HCT116 (cell line): Measurements from ENCODE around the gene SMOC1. TPM values are rescaled to one million over a fixed set of nuclear protein-coding genes. Genes with fewer than 3 reads are reported as not detected.

Source experiments
- ATAC-seq: fragments of 200-7000 bp; cut with Tn5 transposase; 2 replicates; pipeline ENCODE4 v1.9.1; 2020; ENCODE audit warnings: mild to moderate bottlenecking, moderate library complexity
- BruUV-seq: library from RNA; stranded (reverse); fragments of 400-500 nt; replicated peaks from 2 replicates; lab custom pipeline; 2021; lab: Mats Ljungman, UMichigan
- CTCF ChIA-PET: fragments of 300-600 bp; sonication (Branson Sonifier 250); formaldehyde crosslinking; loops from one replicate; lab custom pipeline; 2021; ENCODE audit warnings: antibody characterized with exemption; lab: Charles Lee
- POLR2A ChIA-PET: fragments of 300-600, 350-600 bp; sonication (Branson Sonifier 250); formaldehyde crosslinking; loops from one replicate; lab custom pipeline; 2021; ENCODE audit warnings: antibody characterized with exemption; lab: Charles Lee
- RAD21 ChIA-PET, 2 experiments: fragments of 300-600 bp; sonication (Branson Sonifier 250); formaldehyde crosslinking; loops; one replicate each; lab custom pipeline; 2023; ENCODE audit warnings: low total read pairs in 2 of 2; ENCODE audit not compliant: uncharacterized antibody in 2 of 2, unreplicated experiment in 2 of 2, low non-redundant PET in 1 of 2; lab: Charles Lee
- DNase-seq: peaks from one replicate; pipeline ENCODE4 v3.0.0-alpha.2; 2010; ENCODE audit warnings: low read depth, low spot score
- H2AFZ ChIP-seq: fragments of 200-600 bp; shearing (Covaris generic), sonication (generic); 2 replicates; pipeline ENCODE4 v1.6.1; 2017; ENCODE audit warnings: low read depth, mixed run types, mixed read lengths, antibody characterized with exemption, low read length; ENCODE audit not compliant: poor library complexity, severe bottlenecking
- H3K27ac ChIP-seq: 2 replicates; pipeline ENCODE4 v1.5.1; 2012; ENCODE audit warnings: low read depth, low read length
- H3K27me3 ChIP-seq: fragments of 200-600 bp; sonication (generic); 2 replicates; pipeline ENCODE4 v1.6.1; 2016; ENCODE audit warnings: mixed run types, low read length, mixed read lengths; ENCODE audit not compliant: insufficient read depth
- H3K36me3 ChIP-seq, 2 experiments: fragments of 200-500 bp in 1 of 2; fragments of 200-600 bp in 1 of 2; sonication (Bioruptor generic) in 1 of 2; sonication (generic) in 1 of 2; 2 replicates each; pipeline versions ENCODE4 v1.5.1 to v1.6.1; 2014 to 2016; ENCODE audit warnings: low read length in 2 of 2, inconsistent platforms in 1 of 2, mixed read lengths in 1 of 2, mixed run types in 1 of 2; ENCODE audit not compliant: insufficient read depth in 2 of 2, control insufficient read depth in 1 of 2
- H3K4me1 ChIP-seq, 2 experiments: fragments of 200-600 bp in 1 of 2; sonication (generic) in 1 of 2; 2 replicates each; pipeline versions ENCODE4 v1.5.1 to v1.6.1; 2012 to 2017; ENCODE audit warnings: low read length in 2 of 2, inconsistent platforms in 1 of 2, mild to moderate bottlenecking in 1 of 2, mixed read lengths in 1 of 2, mixed run types in 1 of 2, moderate library complexity in 1 of 2; ENCODE audit not compliant: insufficient read depth in 2 of 2, control insufficient read depth in 1 of 2
- H3K4me2 ChIP-seq: fragments of 200-600 bp; sonication (generic); 2 replicates; pipeline ENCODE4 v1.6.1; 2017; ENCODE audit warnings: mixed run types, low read length, mixed read lengths
- H3K4me3 ChIP-seq, 2 experiments: fragments of 200-600 bp in 1 of 2; sonication (generic) in 1 of 2; replicated peaks in 1 of 2; 2 replicates each; pipeline ENCODE4 v1.5.1; 2011 to 2016; ENCODE audit warnings: low read length in 2 of 2, control low read depth in 1 of 2, low read depth in 1 of 2, mild to moderate bottlenecking in 1 of 2, mixed read lengths in 1 of 2, mixed run types in 1 of 2
- H3K79me2 ChIP-seq: fragments of 200-600 bp; sonication (generic); 2 replicates; pipeline ENCODE4 v1.6.1; 2017; ENCODE audit warnings: mild to moderate bottlenecking, mixed run types, low read length, moderate library complexity, mixed read lengths; ENCODE audit not compliant: insufficient read depth
- H3K9ac ChIP-seq: fragments of 200-600 bp; sonication (generic); 2 replicates; pipeline ENCODE4 v1.6.1; 2016; ENCODE audit warnings: low read length, mixed read lengths
- H3K9me2 ChIP-seq: fragments of 200-600 bp; sonication (generic), shearing (Covaris generic); 2 replicates; pipeline ENCODE4 v1.6.1; 2017; ENCODE audit warnings: mixed run types, mild to moderate bottlenecking, moderate library complexity; ENCODE audit not compliant: insufficient read depth
- H3K9me3 ChIP-seq, 2 experiments: fragments of 200-500 bp in 1 of 2; fragments of 200-600 bp in 1 of 2; sonication (Bioruptor generic) in 1 of 2; sonication (generic) in 1 of 2; 2 replicates each; pipeline ENCODE4 v1.6.1; 2014 to 2017; ENCODE audit warnings: low read length in 2 of 2, mixed read lengths in 2 of 2, inconsistent platforms in 1 of 2, low read depth in 1 of 2, mild to moderate bottlenecking in 1 of 2, mixed run types in 1 of 2, moderate library complexity in 1 of 2; ENCODE audit not compliant: control insufficient read depth in 1 of 2, insufficient read depth in 1 of 2
- H4K20me1 ChIP-seq: fragments of 200-600 bp; sonication (generic), shearing (Covaris generic); 2 replicates; pipeline ENCODE4 v1.6.1; 2017; ENCODE audit warnings: mixed run types, mild to moderate bottlenecking, moderate library complexity; ENCODE audit not compliant: insufficient read depth
- CEBPB ChIP-seq: IDR thresholded peaks from 2 replicates; pipeline ENCODE4 v1.6.1; 2012; ENCODE audit warnings: low read depth
- EGR1 ChIP-seq: IDR thresholded peaks from 2 replicates; pipeline ENCODE4 v1.6.1; 2012; ENCODE audit warnings: low read depth
- ELF1 ChIP-seq: IDR thresholded peaks from 2 replicates; pipeline ENCODE4 v1.6.1; 2012; ENCODE audit warnings: low read depth, borderline replicate concordance
- EZH2 ChIP-seq: fragments of 200-600 bp; sonication (generic); IDR thresholded peaks from 2 replicates; pipeline ENCODE4 v1.6.1; 2017; ENCODE audit warnings: antibody characterized with exemption, mixed run types
- EZH2phosphoT487 ChIP-seq: fragments of 200-600 bp; IDR thresholded peaks from 2 replicates; pipeline ENCODE4 v1.6.1; 2018; ENCODE audit warnings: antibody characterized with exemption, borderline replicate concordance
- REST ChIP-seq: IDR thresholded peaks from 2 replicates; pipeline ENCODE4 v1.6.1; 2012; ENCODE audit warnings: low read depth
- SIN3A ChIP-seq: IDR thresholded peaks from 2 replicates; pipeline ENCODE4 v1.6.1; 2012; ENCODE audit warnings: low read depth
- SP1 ChIP-seq: IDR thresholded peaks from 2 replicates; pipeline ENCODE4 v1.6.1; 2012; ENCODE audit warnings: low read depth
- SRF ChIP-seq: IDR thresholded peaks from 2 replicates; pipeline ENCODE4 v1.6.1; 2012; ENCODE audit warnings: low read depth
- YY1 ChIP-seq: IDR thresholded peaks from 2 replicates; pipeline ENCODE4 v1.6.1; 2011; ENCODE audit warnings: low read length, low read depth, moderate library complexity, mild to moderate bottlenecking; ENCODE audit not compliant: insufficient replicate concordance; ENCODE audit errors: extremely low read depth
- intact Hi-C: fragments of 100-400 bp; cut with micrococcal nuclease; formaldehyde crosslinking; loops from 2 replicates; pipeline ENCODE4 v1.10.0; 2022
- total RNA-seq: library from RNA; stranded (reverse); gene quantifications from one replicate; pipeline ENCODE4 v1.2.1, GENCODE V29; 2021; ENCODE audit not compliant: unreplicated experiment
- TF ChIP-seq, protein P1 (sequence below): IDR thresholded peaks from 2 replicates; pipeline ENCODE4 v1.6.1; 2012

Gene SMOC1
- total RNA-seq, 1 experiment from 2014 or later: not detected

DNA sequence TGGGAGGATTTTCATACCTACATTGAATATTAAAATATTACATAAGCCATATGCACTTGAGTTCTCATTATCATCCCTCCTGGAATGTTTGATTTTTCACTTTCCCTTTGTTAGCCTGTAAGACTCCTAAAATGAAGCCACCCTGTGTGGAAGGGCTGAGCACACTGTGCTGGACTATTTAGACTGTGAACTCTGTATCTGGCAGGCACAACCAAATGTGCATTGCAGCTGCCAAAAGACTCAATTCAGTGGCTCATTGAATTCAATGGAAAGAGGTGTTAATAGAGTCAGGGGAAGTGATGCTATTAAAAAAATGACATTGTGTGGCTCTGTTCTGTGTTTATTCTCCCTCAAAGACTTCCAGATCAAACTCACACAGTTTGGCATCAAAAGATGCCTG is 111.1 kb downstream of the SMOC1 start (continued):
- TF ChIP-seq REST (no peak), ELF1 (no peak), CEBPB (no peak), YY1 (no peak), SIN3A (no peak), EGR1 (no peak), EZH2 (no peak)

DNA sequence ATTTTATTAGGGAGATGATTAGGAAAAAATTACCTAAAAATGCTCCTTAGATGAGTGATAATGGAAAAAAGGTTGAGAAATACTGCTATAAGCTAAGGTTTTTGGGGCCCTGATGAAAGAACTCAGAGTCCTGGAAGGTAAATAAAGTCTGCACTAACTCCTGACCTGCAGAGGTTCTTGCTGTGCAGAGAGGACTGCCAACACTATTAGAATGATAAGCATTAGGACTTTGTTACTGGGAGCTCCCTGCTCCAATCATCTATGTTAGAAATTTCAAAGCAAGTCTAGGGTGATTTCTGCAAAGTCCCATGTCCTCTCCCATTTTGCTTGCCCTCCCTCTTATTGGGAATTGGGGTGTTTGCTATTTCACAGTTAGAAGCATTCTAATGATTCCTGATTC is 112.2 kb downstream of the SMOC1 start:
- H3K4me3 ChIP-seq: no peak overlapping the region
- ATAC-seq: no peak
- no peak for TF ChIP-seq SRF
- TF ChIP-seq, protein P1, sequence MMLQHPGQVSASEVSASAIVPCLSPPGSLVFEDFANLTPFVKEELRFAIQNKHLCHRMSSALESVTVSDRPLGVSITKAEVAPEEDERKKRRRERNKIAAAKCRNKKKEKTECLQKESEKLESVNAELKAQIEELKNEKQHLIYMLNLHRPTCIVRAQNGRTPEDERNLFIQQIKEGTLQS: no peak
- no peak for TF ChIP-seq SP1
- TF ChIP-seq EZH2phosphoT487: no peak
- no peak for TF ChIP-seq CEBPB
- TF ChIP-seq, all 23 proteins: peak for 0
- H2AFZ ChIP-seq: no peak overlapping the region
- H3K36me3 ChIP-seq: no peaks in the 10 kb centered on the region
- H3K9me3 ChIP-seq: no peaks in the 10 kb centered on the region
- H3K27ac ChIP-seq: no peak overlapping the region
- CTCF ChIA-PET: no interaction called here
- H3K9ac ChIP-seq: no peak overlapping the region
- POLR2A ChIA-PET: no interaction called here
- H3K4me1 ChIP-seq: no peaks in the 10 kb centered on the region
- no peaks in the 10 kb centered on the region for H3K9me2 ChIP-seq
- H3K4me2 ChIP-seq: no peak overlapping the region
- H3K79me2 ChIP-seq: no peaks in the 10 kb centered on the region
- RAD21 ChIA-PET: no interaction called here
- H3K27me3 ChIP-seq: peaks cover 63% of the 10 kb centered on the region
- no TSS peak for BruUV-seq
- no peak for DNase-seq
- no peaks in the 10 kb centered on the region for H4K20me1 ChIP-seq
- intact Hi-C loops: no loop called here
